ENCODE data around the gene DHRS3.

DNA sequence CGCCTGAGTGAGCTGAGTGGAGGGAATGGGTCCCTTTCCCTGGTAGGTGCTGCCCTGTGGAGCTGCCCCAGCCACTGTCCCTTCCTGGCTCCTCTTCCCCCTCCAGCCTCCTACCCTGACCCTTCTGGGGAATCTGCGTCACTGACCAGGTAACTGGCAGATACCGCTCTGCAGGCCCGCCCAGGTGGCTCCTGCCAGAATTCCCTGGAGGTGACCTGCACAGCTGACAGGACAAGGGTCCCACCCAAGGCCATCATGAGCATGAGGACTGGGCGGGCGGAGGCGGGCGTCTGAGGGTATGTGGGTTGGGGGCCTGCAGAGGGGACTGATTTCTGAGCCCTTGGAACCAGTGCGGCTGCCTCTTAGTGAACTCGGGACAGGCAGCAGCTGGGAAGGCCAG lies 32.5 kb downstream of the DHRS3 start:
- TF ChIP-seq EP300 (IDR thresholded peaks at IDR 0.05) (no peak), CTCF (IDR thresholded peaks at IDR 0.05) (no peak), POLR2AphosphoS5 (IDR thresholded peaks at IDR 0.05) (no peak), POLR2A (IDR thresholded peaks at IDR 0.05) (no peak)

Data from suprapubic skin (tissue), 4 donors.